ENCODE data around the gene PTGS1.

The PTGS1 gene

DNA sequence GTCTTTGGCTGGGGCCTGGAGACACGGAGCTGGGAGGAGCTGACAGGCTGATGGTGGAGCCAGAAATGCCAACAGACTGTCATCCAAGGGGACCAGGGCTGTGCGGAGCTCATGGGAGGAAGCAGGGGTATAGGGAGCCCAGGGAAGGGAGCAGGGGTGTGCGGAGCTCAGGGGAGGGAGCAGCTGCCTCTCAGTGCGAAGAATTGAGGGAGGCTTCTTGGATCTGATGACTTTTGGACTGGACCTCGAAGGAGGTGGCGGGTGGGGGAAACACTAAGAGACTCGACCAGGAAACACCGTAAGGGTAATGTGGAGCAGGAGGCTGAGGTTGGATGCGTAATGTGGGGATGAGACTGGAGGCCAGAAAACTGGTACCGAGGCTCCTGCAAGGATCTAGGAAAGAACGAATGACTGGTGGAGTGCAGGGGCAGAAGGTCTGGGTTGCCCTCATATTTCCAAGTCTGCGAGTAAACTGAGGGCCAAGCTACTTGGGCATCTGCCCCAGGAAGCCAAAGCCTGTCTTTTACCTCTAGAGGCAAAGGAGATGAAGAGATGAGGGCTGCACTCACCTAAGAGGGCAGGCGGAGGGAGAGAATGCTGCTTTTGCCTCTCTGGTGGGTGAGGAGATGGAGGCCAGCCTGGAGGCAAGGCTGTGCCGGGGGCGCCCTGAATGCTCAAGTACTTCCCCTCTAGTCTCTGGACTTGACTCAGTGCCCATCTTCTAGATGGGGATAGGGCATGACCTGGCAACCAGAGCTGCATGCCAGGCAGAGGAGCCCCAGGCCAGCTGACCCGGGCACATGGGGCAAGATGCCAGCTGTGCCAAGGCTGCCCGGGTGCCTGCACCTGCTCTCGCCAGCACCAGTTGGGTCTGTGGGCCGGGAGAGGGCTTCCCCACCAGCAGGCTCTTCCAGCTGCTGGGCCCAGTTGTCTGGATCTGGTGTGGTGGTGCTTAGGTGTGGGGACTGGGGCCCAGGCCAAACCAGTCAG, 2.3 kb downstream of the PTGS1 start:
- H3K9me3 Mint-ChIP-seq: no peaks in the 10 kb centered on the region
- no peak overlapping the region for H3K4me3 Mint-ChIP-seq
- CTCF ChIA-PET: interaction anchor here (1.5 kb wide), 1 partner anchor 22 kb away, joined by 4 read pairs; no protein-coding TSS in a partner anchor
- H3K27me3 Mint-ChIP-seq: peaks cover 81% of the 10 kb centered on the region
- no peak for DNase-seq
- H3K4me1 Mint-ChIP-seq: peaks cover 11% of the 10 kb centered on the region
- H3K36me3 Mint-ChIP-seq: no peaks in the 10 kb centered on the region
- no peak overlapping the region for H3K27ac Mint-ChIP-seq

GRCh38 chr9:122374885-122375420, 4.1 kb downstream of the PTGS1 start:
- no peak for DNase-seq
- Mint-ChIP-seq H3K36me3 (no peaks in the 10 kb centered on the region), H3K4me1 (peaks cover 11% of the 10 kb centered on the region)

GRCh38 chr9:122376796-122377195, 6.0 kb downstream of the PTGS1 start:
- Mint-ChIP-seq H3K4me3 (no peak overlapping the region), H3K27ac (no peak overlapping the region), H3K36me3 (no peaks in the 10 kb centered on the region), H3K4me1 (no peaks in the 10 kb centered on the region), H3K27me3 (peaks cover 65% of the 10 kb centered on the region), H3K9me3 (peaks cover 12% of the 10 kb centered on the region)
- CTCF ChIA-PET: interaction anchor here (1.7 kb wide), 1 partner anchor 26 kb away, joined by 5 read pairs; no protein-coding TSS in a partner anchor
- no peak for DNase-seq

More at GRCh38 chr9:122374885-122375420, 4.1 kb downstream of the PTGS1 start:
- H3K27me3 Mint-ChIP-seq: peaks cover 77% of the 10 kb centered on the region
- no peak overlapping the region for H3K4me3 Mint-ChIP-seq
- CTCF ChIA-PET: no interaction called here
- H3K27ac Mint-ChIP-seq: no peak overlapping the region
- peaks cover 11% of the 10 kb centered on the region for H3K9me3 Mint-ChIP-seq

GRCh38 chr9:122377241-122378164, 6.7 kb downstream of the PTGS1 start:
- peaks cover 58% of the 10 kb centered on the region for H3K27me3 Mint-ChIP-seq

DNA sequence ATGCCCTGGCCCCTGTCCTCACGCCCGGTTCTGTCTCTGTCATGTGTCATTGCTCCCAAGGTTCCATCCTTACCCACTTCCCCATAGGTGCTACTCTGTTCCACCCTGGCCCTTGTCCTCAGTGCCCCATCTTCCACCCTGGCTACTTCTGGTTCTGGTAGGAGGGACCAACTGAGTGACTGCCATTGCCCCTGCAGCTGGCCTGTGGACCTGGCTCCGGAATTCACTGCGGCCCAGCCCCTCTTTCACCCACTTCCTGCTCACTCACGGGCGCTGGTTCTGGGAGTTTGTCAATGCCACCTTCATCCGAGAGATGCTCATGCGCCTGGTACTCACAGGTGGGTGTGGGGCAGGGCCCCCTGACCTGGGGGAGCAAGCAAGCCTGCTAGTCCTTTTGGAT, 7.4 kb downstream of the PTGS1 start:
- H3K27ac Mint-ChIP-seq: no peak overlapping the region
- CTCF ChIA-PET: interaction anchor here (1.7 kb wide), 1 partner anchor 28 kb away, joined by 5 read pairs; no protein-coding TSS in a partner anchor
- H3K27me3 Mint-ChIP-seq: peaks cover 52% of the 10 kb centered on the region
- H3K4me3 Mint-ChIP-seq: no peak overlapping the region
- H3K36me3 Mint-ChIP-seq: no peaks in the 10 kb centered on the region
- DNase-seq: no peak
- no peaks in the 10 kb centered on the region for H3K4me1 Mint-ChIP-seq
- H3K9me3 Mint-ChIP-seq: peaks cover 12% of the 10 kb centered on the region

More at GRCh38 chr9:122377241-122378164, 6.7 kb downstream of the PTGS1 start:
- Mint-ChIP-seq H3K4me1 (no peaks in the 10 kb centered on the region), H3K27ac (no peak overlapping the region), H3K36me3 (no peaks in the 10 kb centered on the region), H3K4me3 (no peak overlapping the region), H3K9me3 (peaks cover 12% of the 10 kb centered on the region)
- no peak for DNase-seq
- CTCF ChIA-PET: interaction anchor here (1.7 kb wide), 1 partner anchor 27 kb away, joined by 5 read pairs; no protein-coding TSS in a partner anchor

DNA sequence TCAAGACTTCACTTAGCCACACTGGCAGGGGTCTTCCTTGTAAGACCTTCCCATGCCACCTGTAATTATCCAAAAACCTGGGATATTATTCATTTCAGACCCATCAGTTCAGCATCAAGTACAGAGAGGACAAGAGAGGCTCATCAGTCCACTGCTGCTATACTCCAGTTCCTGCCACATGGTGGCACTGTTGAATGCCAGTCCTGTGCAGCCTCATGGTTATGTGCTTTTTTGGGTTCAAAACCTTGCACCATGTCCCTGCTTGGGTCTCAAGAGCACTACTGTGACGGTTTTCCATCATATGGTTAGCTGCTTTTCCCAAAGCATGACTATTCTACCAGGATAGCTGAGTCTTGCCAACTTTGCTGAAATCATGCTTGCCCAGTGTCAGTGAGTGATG, 8.5 kb downstream of the PTGS1 start:
- Mint-ChIP-seq H3K9me3 (peaks cover 12% of the 10 kb centered on the region), H3K27me3 (peaks cover 45% of the 10 kb centered on the region), H3K4me3 (no peak overlapping the region), H3K36me3 (no peaks in the 10 kb centered on the region), H3K4me1 (no peaks in the 10 kb centered on the region), H3K27ac (no peak overlapping the region)
- no peak for DNase-seq
- CTCF ChIA-PET: no interaction called here

GRCh38 chr9:122380293-122380692, 9.5 kb downstream of the PTGS1 start:
- DNase-seq: no peak
- H3K4me3 Mint-ChIP-seq: no peak overlapping the region
- H3K27me3 Mint-ChIP-seq: peaks cover 37% of the 10 kb centered on the region
- no peaks in the 10 kb centered on the region for H3K4me1 Mint-ChIP-seq
- CTCF ChIA-PET: interaction anchor here (1.6 kb wide), 1 partner anchor 30 kb away, joined by 3 read pairs; no protein-coding TSS in a partner anchor
- peaks cover 12% of the 10 kb centered on the region for H3K9me3 Mint-ChIP-seq
- H3K27ac Mint-ChIP-seq: no peak overlapping the region
- H3K36me3 Mint-ChIP-seq: no peaks in the 10 kb centered on the region

DNA sequence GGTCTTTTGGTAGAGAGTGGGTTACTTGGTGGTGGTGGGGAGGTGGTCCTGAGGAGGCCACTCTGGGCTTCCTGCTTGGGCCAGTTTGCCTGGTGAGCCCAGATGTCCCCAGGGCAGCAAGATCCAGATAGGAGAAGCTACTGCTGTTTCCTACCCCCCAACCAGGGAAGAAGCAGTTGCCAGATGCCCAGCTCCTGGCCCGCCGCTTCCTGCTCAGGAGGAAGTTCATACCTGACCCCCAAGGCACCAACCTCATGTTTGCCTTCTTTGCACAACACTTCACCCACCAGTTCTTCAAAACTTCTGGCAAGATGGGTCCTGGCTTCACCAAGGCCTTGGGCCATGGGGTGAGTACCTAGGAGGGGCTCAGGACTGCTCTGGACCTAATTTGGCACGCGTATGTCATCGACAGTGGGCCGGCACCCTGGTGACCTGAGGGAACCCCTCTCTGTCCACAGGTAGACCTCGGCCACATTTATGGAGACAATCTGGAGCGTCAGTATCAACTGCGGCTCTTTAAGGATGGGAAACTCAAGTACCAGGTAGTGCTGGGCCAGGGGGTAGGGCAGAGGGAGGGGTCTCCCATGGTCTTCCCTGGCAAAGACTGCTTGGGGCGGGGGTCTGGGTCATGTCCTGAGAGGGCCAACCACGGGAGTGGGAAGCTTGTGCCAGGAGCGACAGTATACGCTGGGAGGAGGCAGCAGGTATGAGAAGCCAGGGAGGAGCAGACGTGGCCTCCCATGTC, 10.6 kb downstream of the PTGS1 start:
- Mint-ChIP-seq H3K9me3 (peaks cover 12% of the 10 kb centered on the region), H3K36me3 (no peaks in the 10 kb centered on the region), H3K4me3 (no peak overlapping the region), H3K4me1 (no peaks in the 10 kb centered on the region), H3K27ac (no peak overlapping the region), H3K27me3 (peaks cover 30% of the 10 kb centered on the region)
- CTCF ChIA-PET: interaction anchor here (0.9 to 1.6 kb wide), 3 partner anchors 31 to 427 kb away, joined by 3 to 4 read pairs (median 3); no protein-coding TSS in a partner anchor
- DNase-seq: no peak

- Mint-ChIP-seq H3K36me3 (no peaks in the 10 kb centered on the region), H3K9me3 (peaks cover 12% of the 10 kb centered on the region), H3K27ac (no peak overlapping the region), H3K4me1 (no peaks in the 10 kb centered on the region), H3K4me3 (no peak overlapping the region), H3K27me3 (peaks cover 14% of the 10 kb centered on the region)
- no peak for DNase-seq
- CTCF ChIA-PET: interaction anchor here (1.1 kb wide), 2 partner anchors 21 to 425 kb away, joined by 3 read pairs; no protein-coding TSS in a partner anchor
Measured at GRCh38 chr9:122382901-122383850, 12.4 kb downstream of the PTGS1 start.

- Mint-ChIP-seq H3K36me3 (no peaks in the 10 kb centered on the region), H3K9me3 (peaks cover 10% of the 10 kb centered on the region), H3K4me1 (no peaks in the 10 kb centered on the region), H3K4me3 (no peak overlapping the region), H3K27ac (no peak overlapping the region), H3K27me3 (peaks cover 8% of the 10 kb centered on the region)
- DNase-seq: no peak
- CTCF ChIA-PET: no interaction called here
Measured at GRCh38 chr9:122383992-122384461, 13.2 kb downstream of the PTGS1 start.

GRCh38 chr9:122386311-122386872, 15.6 kb downstream of the PTGS1 start:
- CTCF ChIA-PET: no interaction called here
- peaks cover 23% of the 10 kb centered on the region for H3K27me3 Mint-ChIP-seq
- H3K36me3 Mint-ChIP-seq: no peaks in the 10 kb centered on the region
- no peak overlapping the region for H3K27ac Mint-ChIP-seq
- no peaks in the 10 kb centered on the region for H3K4me1 Mint-ChIP-seq
- no peak overlapping the region for H3K4me3 Mint-ChIP-seq
- DNase-seq: no peak
- H3K9me3 Mint-ChIP-seq: no peaks in the 10 kb centered on the region

GRCh38 chr9:122387536-122387935, 16.7 kb downstream of the PTGS1 start:
- H3K4me3 Mint-ChIP-seq: no peak overlapping the region
- H3K4me1 Mint-ChIP-seq: no peaks in the 10 kb centered on the region
- CTCF ChIA-PET: no interaction called here
- H3K27ac Mint-ChIP-seq: no peak overlapping the region
- H3K9me3 Mint-ChIP-seq: no peaks in the 10 kb centered on the region
- peaks cover 26% of the 10 kb centered on the region for H3K27me3 Mint-ChIP-seq
- H3K36me3 Mint-ChIP-seq: no peaks in the 10 kb centered on the region
- no peak for DNase-seq

All from activated naive CD4-positive, alpha-beta T cell treated with anti-CD3 and anti-CD28 coated beads, Interleukin-2, amount 10 ng/mL, durations not matched to agents 7 days and 5 days (primary cell).